Trophoblast cell (in vitro differentiated cells and primary cell): ENCODE data around the gene MGMT.

Experiments used
- DNase-seq, 2 donors: peaks; one replicate each; pipeline ENCODE4 v3.0.0-alpha.2; 2016
- H2AFZ ChIP-seq: 2 replicates; pipeline ENCODE4 v1.6.1; 2013; ENCODE audit warnings: low read length, moderate library complexity, mild to moderate bottlenecking; ENCODE audit not compliant: insufficient read depth, poor library complexity
- H2AK5ac ChIP-seq: 2 replicates; pipeline ENCODE4 v1.6.1; 2013; ENCODE audit warnings: mild to moderate bottlenecking, low read length
- H2BK120ac ChIP-seq: 2 replicates; pipeline ENCODE4 v1.6.1; 2013; ENCODE audit warnings: low read length, mild to moderate bottlenecking, moderate library complexity; ENCODE audit not compliant: insufficient read depth, poor library complexity
- H2BK12ac ChIP-seq: 2 replicates; pipeline ENCODE4 v1.6.1; 2013; ENCODE audit warnings: mild to moderate bottlenecking, low read length, moderate library complexity
- H2BK5ac ChIP-seq: 2 replicates; pipeline ENCODE4 v1.6.1; 2013; ENCODE audit warnings: low read length, low read depth, moderate library complexity, mild to moderate bottlenecking; ENCODE audit not compliant: poor library complexity
- H3K14ac ChIP-seq: 2 replicates; pipeline ENCODE4 v1.6.1; 2013; ENCODE audit warnings: mild to moderate bottlenecking, low read length
- H3K18ac ChIP-seq: 2 replicates; pipeline ENCODE4 v1.6.1; 2013; ENCODE audit warnings: mild to moderate bottlenecking, low read length
- H3K23ac ChIP-seq: 2 replicates; pipeline ENCODE4 v1.6.1; 2013; ENCODE audit warnings: low read length
- H3K27ac ChIP-seq: 2 replicates; pipeline ENCODE4 v1.5.1; 2013; ENCODE audit warnings: low read depth, mild to moderate bottlenecking, inconsistent platforms, low read length, moderate library complexity
- H3K27me3 ChIP-seq: 2 replicates; pipeline ENCODE4 v1.6.1; 2013; ENCODE audit warnings: inconsistent platforms, mild to moderate bottlenecking, low read length, moderate library complexity; ENCODE audit not compliant: insufficient read depth
- H3K36me3 ChIP-seq, 2 experiments: 1 replicate in 1 of 2; 2 replicates in 1 of 2; pipeline ENCODE4 v1.6.1; 2013; ENCODE audit warnings: low read length in 2 of 2, mild to moderate bottlenecking in 2 of 2, moderate library complexity in 1 of 2; ENCODE audit not compliant: insufficient read depth in 2 of 2, control insufficient read depth in 1 of 2
- H3K4ac ChIP-seq: 2 replicates; pipeline ENCODE4 v1.6.1; 2013; ENCODE audit warnings: low read depth, mild to moderate bottlenecking, low read length, moderate library complexity
- H3K4me1 ChIP-seq, 2 experiments: 1 replicate in 1 of 2; 2 replicates in 1 of 2; pipeline ENCODE4 v1.6.1; 2013; ENCODE audit warnings: low read length in 2 of 2, mild to moderate bottlenecking in 2 of 2, moderate library complexity in 1 of 2; ENCODE audit not compliant: insufficient read depth in 2 of 2, control insufficient read depth in 1 of 2
- H3K4me2 ChIP-seq: 2 replicates; pipeline ENCODE4 v1.6.1; 2013; ENCODE audit warnings: inconsistent platforms, mild to moderate bottlenecking, low read length, moderate library complexity
- H3K4me3 ChIP-seq: 2 replicates; pipeline ENCODE4 v1.5.1; 2013; ENCODE audit warnings: mild to moderate bottlenecking, low read depth, low read length, inconsistent platforms
- H3K79me1 ChIP-seq: one replicate; pipeline ENCODE4 v1.6.1; 2013; ENCODE audit warnings: low read length
- H3K79me2 ChIP-seq: 2 replicates; pipeline ENCODE4 v1.6.1; 2013; ENCODE audit warnings: low read length, mild to moderate bottlenecking; ENCODE audit not compliant: control insufficient read depth, insufficient read depth, poor library complexity
- H3K9ac ChIP-seq: 2 replicates; pipeline ENCODE4 v1.6.1; 2013; ENCODE audit warnings: mild to moderate bottlenecking, low read length
- H3K9me3 ChIP-seq: 2 replicates; pipeline ENCODE4 v1.6.1; 2013; ENCODE audit warnings: low read depth, mild to moderate bottlenecking, control low read depth, inconsistent platforms, low read length; ENCODE audit not compliant: insufficient read depth
- H4K12ac ChIP-seq: 2 replicates; pipeline ENCODE4 v1.6.1; 2013; ENCODE audit warnings: low read depth, mild to moderate bottlenecking, low read length, moderate library complexity
- H4K8ac ChIP-seq: 2 replicates; pipeline ENCODE4 v1.6.1; 2013; ENCODE audit warnings: low read depth, mild to moderate bottlenecking, low read length, moderate library complexity
- H4K91ac ChIP-seq: one replicate; pipeline ENCODE4 v1.6.1; 2013; ENCODE audit warnings: low read depth, mild to moderate bottlenecking, low read length, moderate library complexity
- whole genome bisulfite sequencing: extraction: QIAGEN DNeasy Blood & Tissue Kit; methylation state at CpG from one replicate; pipeline ENCODE4 v1.1.7; 2013; ENCODE audit warnings: missing lambda C conversion rate; ENCODE audit not compliant: insufficient read length, insufficient coverage; ENCODE audit errors: extremely low coverage; 5-methylcytosine and 5-hydroxymethylcytosine counted together

MGMT gene

GRCh38 chr10:129446183-129446581, 20.9 kb upstream of the MGMT start:
- H2BK12ac ChIP-seq: no peak overlapping the region
- H3K4ac ChIP-seq: no peak overlapping the region
- no peak overlapping the region for H4K91ac ChIP-seq
- no peak overlapping the region for H2AK5ac ChIP-seq
- H3K27me3 ChIP-seq: no peaks in the 10 kb centered on the region
- H3K79me2 ChIP-seq: no peaks in the 10 kb centered on the region
- H3K14ac ChIP-seq: no peak overlapping the region
- H3K9me3 ChIP-seq: peaks cover 2% of the 10 kb centered on the region
- no peak overlapping the region for H3K4me2 ChIP-seq
- no peak for DNase-seq
- H3K36me3 ChIP-seq: no peaks in the 10 kb centered on the region
- no peak overlapping the region for H2AFZ ChIP-seq
- no peak overlapping the region for H3K23ac ChIP-seq
- no peak overlapping the region for H3K4me3 ChIP-seq
- H3K4me1 ChIP-seq: peaks cover 0 to 3% of the 10 kb centered on the region in 2 experiments
- H4K8ac ChIP-seq: no peak overlapping the region
- H3K9ac ChIP-seq: no peak overlapping the region
- no peak overlapping the region for H3K27ac ChIP-seq
- H2BK5ac ChIP-seq: no peak overlapping the region
- H4K12ac ChIP-seq: no peak overlapping the region
- H3K79me1 ChIP-seq: no peaks in the 10 kb centered on the region
- no peak overlapping the region for H2BK120ac ChIP-seq
- H3K18ac ChIP-seq: no peak overlapping the region
- no CpG with 5 or more reads among the region's 4 CpGs for WGBS

- Histone ChIP-seq H4K8ac (no peak overlapping the region), H3K4me2 (no peak overlapping the region), H3K4ac (no peak overlapping the region), H3K36me3 (no peaks in the 10 kb centered on the region), H3K4me3 (no peak overlapping the region), H3K9me3 (peaks cover 2% of the 10 kb centered on the region), H3K18ac (no peak overlapping the region), H2BK12ac (no peak overlapping the region), H2AFZ (no peak overlapping the region), H3K79me1 (no peaks in the 10 kb centered on the region), H4K91ac (no peak overlapping the region), H4K12ac (no peak overlapping the region), H3K4me1 (peaks cover 0 to 3% of the 10 kb centered on the region in 2 experiments), H3K27me3 (no peaks in the 10 kb centered on the region), H3K9ac (no peak overlapping the region), H3K27ac (no peak overlapping the region), H2BK120ac (no peak overlapping the region), H3K23ac (no peak overlapping the region), H3K14ac (no peak overlapping the region), H3K79me2 (no peaks in the 10 kb centered on the region), H2BK5ac (no peak overlapping the region), H2AK5ac (no peak overlapping the region)
- DNase-seq: no peak
- no CpG with 5 or more reads among the region's 6 CpGs for WGBS
Measured at GRCh38 chr10:129447486-129447885, 19.6 kb upstream of the MGMT start.

- Histone ChIP-seq H3K4me2 (no peak overlapping the region), H2AK5ac (no peak overlapping the region), H3K4me3 (no peak overlapping the region), H3K4me1 (peaks cover 0 to 3% of the 10 kb centered on the region in 2 experiments), H2AFZ (no peak overlapping the region), H4K12ac (no peak overlapping the region), H2BK5ac (no peak overlapping the region), H3K27me3 (no peaks in the 10 kb centered on the region), H2BK12ac (no peak overlapping the region), H2BK120ac (no peak overlapping the region), H3K27ac (no peak overlapping the region), H4K91ac (no peak overlapping the region), H3K9me3 (peaks cover 2% of the 10 kb centered on the region), H4K8ac (no peak overlapping the region), H3K9ac (no peak overlapping the region), H3K14ac (no peak overlapping the region), H3K79me2 (no peaks in the 10 kb centered on the region), H3K36me3 (no peaks in the 10 kb centered on the region), H3K79me1 (no peaks in the 10 kb centered on the region), H3K4ac (no peak overlapping the region), H3K23ac (no peak overlapping the region), H3K18ac (no peak overlapping the region)
- DNase-seq: no peak
- WGBS: no CpG with 5 or more reads among the region's 5 CpGs
Measured at GRCh38 chr10:129448086-129448485, 19.0 kb upstream of the MGMT start.

GRCh38 chr10:129448539-129448938, 18.5 kb upstream of the MGMT start:
- Histone ChIP-seq H3K23ac (no peak overlapping the region), H3K4me3 (no peak overlapping the region), H4K91ac (no peak overlapping the region), H2AFZ (no peak overlapping the region), H3K14ac (no peak overlapping the region), H2AK5ac (no peak overlapping the region), H3K4ac (no peak overlapping the region), H3K79me2 (no peaks in the 10 kb centered on the region), H3K18ac (no peak overlapping the region), H3K27ac (no peak overlapping the region), H3K9me3 (peaks cover 2% of the 10 kb centered on the region), H2BK120ac (no peak overlapping the region), H3K36me3 (no peaks in the 10 kb centered on the region), H3K9ac (no peak overlapping the region), H3K79me1 (no peaks in the 10 kb centered on the region), H4K8ac (no peak overlapping the region), H3K4me2 (no peak overlapping the region), H4K12ac (no peak overlapping the region), H2BK5ac (no peak overlapping the region), H2BK12ac (no peak overlapping the region), H3K27me3 (no peaks in the 10 kb centered on the region), H3K4me1 (peaks cover 0 to 3% of the 10 kb centered on the region in 2 experiments)
- peak; percentile 86 to 89 for DNase-seq
- no CpG with 5 or more reads among the region's 5 CpGs for WGBS
